ENCODE measurements around the gene NDUFS7.

Gene NDUFS7

DNA sequence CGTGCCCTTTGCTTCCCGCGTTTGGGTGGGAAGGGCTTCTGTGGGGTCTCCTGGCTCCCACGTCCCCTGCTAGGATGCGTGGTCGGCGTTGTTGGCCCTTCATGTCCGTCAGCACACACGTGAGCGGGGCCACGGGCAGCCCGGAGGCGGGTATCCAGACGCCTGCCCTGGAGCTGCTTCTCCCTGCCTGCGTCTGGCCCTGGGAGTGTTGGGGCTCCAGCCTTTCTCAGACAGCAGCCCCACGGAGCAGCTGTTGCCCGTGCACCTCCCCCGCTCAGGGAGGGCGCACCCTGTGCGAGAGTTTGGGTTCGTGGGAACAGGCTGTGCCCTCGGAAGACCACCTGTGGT is 38.2 kb downstream of the NDUFS7 start:
- no peak for TF ChIP-seq EGR1 (IDR thresholded peaks at IDR 0.05)
- no peak for TF ChIP-seq REST (IDR thresholded peaks at IDR 0.05; ENCODE audit: low read depth)

DNA sequence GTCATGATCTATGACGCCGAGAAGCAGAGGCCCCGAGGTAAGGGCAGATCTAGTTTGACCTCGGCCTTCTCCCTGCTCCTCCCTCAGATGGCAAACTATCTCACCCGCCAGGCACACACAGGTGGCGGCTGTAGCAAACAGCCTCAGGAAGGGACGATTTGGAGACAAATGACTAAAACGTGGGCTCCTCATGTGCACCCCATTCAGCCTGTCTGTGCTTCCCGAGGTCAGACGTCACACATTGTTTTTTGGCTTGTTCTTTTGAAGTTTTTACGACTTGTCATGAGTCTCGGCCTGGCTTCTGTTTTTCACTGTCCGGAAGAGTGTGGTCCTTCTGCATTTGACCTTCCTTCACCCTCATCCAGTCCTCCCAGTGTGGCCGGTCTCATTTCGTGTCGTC is 38.7 kb downstream of the NDUFS7 start:
- TF ChIP-seq YY1 (IDR thresholded peaks at IDR 0.05; ENCODE audit: low read depth) (no peak), EGR1 (IDR thresholded peaks at IDR 0.05) (no peak), TCF12 (IDR thresholded peaks at IDR 0.05; ENCODE audit: low read depth) (no peak)

DNA sequence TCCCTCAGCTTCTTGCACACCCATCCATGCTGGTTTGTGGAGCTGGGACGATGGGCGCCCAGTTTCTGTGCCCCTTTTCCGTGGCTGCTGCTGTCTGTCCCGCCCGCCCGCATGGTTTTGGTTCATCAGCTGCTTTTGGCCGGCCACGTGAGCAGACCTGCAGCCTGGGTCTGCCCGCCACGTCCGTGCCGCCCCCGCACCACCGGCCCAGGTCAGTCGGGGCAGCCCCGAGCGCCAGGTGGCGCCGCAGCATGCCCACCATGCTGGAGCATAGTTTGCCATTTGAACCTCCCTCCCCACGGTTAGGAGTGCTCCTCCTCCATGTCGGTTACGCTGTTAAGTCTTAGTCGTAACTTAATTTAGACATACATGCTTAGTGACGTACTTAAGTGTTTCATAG is 39.2 kb downstream of the NDUFS7 start:
- TF ChIP-seq, protein P1, sequence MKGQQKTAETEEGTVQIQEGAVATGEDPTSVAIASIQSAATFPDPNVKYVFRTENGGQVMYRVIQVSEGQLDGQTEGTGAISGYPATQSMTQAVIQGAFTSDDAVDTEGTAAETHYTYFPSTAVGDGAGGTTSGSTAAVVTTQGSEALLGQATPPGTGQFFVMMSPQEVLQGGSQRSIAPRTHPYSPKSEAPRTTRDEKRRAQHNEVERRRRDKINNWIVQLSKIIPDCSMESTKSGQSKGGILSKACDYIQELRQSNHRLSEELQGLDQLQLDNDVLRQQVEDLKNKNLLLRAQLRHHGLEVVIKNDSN (IDR thresholded peaks at IDR 0.05), result no peak
- TF ChIP-seq EP300 (IDR thresholded peaks at IDR 0.05; ENCODE audit: borderline replicate concordance) (no peak), EGR1 (IDR thresholded peaks at IDR 0.05) (no peak), YY1 (IDR thresholded peaks at IDR 0.05; ENCODE audit: low read depth) (no peak), TEAD4 (IDR thresholded peaks at IDR 0.05) (no peak), NFIC (IDR thresholded peaks at IDR 0.05) (no peak), MAX (IDR thresholded peaks at IDR 0.05) (no peak), CREB1 (IDR thresholded peaks at IDR 0.05; ENCODE audit: low read depth) (no peak), CEBPB (IDR thresholded peaks at IDR 0.05) (no peak), REST (IDR thresholded peaks at IDR 0.05; ENCODE audit: low read depth) (no peak), ZBTB7A (IDR thresholded peaks at IDR 0.05; ENCODE audit: low read depth) (no peak), TAF1 (IDR thresholded peaks at IDR 0.05; ENCODE audit: low read depth) (no peak)

- TF ChIP-seq ZBTB7A (IDR thresholded peaks at IDR 0.05; ENCODE audit: low read depth) (no peak), TEAD4 (IDR thresholded peaks at IDR 0.05) (no peak), RAD21 (IDR thresholded peaks at IDR 0.05; ENCODE audit: low read depth) (no peak), TCF12 (IDR thresholded peaks at IDR 0.05; ENCODE audit: low read depth) (no peak), CREB1 (IDR thresholded peaks at IDR 0.05; ENCODE audit: low read depth) (no peak), NFIC (IDR thresholded peaks at IDR 0.05) (no peak), TAF1 (IDR thresholded peaks at IDR 0.05; ENCODE audit: low read depth) (no peak), CEBPB (IDR thresholded peaks at IDR 0.05) (no peak), YY1 (IDR thresholded peaks at IDR 0.05; ENCODE audit: low read depth) (no peak), EP300 (IDR thresholded peaks at IDR 0.05; ENCODE audit: borderline replicate concordance) (no peak), FOXM1 (IDR thresholded peaks at IDR 0.05; ENCODE audit: borderline replicate concordance, low read depth) (no peak), REST (IDR thresholded peaks at IDR 0.05; ENCODE audit: low read depth) (no peak)
Measured at GRCh38 chr19:1423436-1424191, 39.9 kb downstream of the NDUFS7 start.

- TF ChIP-seq RAD21 (IDR thresholded peaks at IDR 0.05; ENCODE audit: low read depth), result no peak
- TF ChIP-seq TEAD4 (IDR thresholded peaks at IDR 0.05), result no peak
- no peak for TF ChIP-seq REST (IDR thresholded peaks at IDR 0.05; ENCODE audit: low read depth)
Measured at GRCh38 chr19:1424192-1424955, 40.7 kb downstream of the NDUFS7 start.
